T-cell (primary cell): ENCODE data around the gene ONECUT2. TPM values are rescaled to one million over a fixed set of nuclear protein-coding genes. Genes with fewer than 3 reads are reported as not detected.
"Not testable (repeated sequence)": the region's sequence is repeated elsewhere in the genome, so short reads cannot be mapped to it uniquely, and the experiment has no call there.

ENCODE experiments used
- ATAC-seq, 4 experiments: fragments of 200-7000 bp in 3 of 4; fragments of 150-1000 bp in 1 of 4; cut with Tn5 transposase; replicated peaks in 1 of 4; 1 replicate in 3 of 4; 2 replicates in 1 of 4; pipeline ENCODE4 v1.10.0; 2021; ENCODE audit warnings: moderate library complexity in 3 of 4, mild to moderate bottlenecking in 2 of 4, moderate number of reproducible peaks in 1 of 4
- CTCF ChIA-PET, 2 donors: fragments of 300-600 bp; sonication (Branson Sonifier 250); formaldehyde crosslinking; loops; one replicate each; lab custom pipeline; 2022; ENCODE audit warnings: antibody characterized with exemption in 2 of 2; lab: Charles Lee
- POLR2A ChIA-PET, 2 donors: fragments of 300-600 bp; sonication (Branson Sonifier 250); formaldehyde crosslinking; loops; one replicate each; lab custom pipeline; 2022; ENCODE audit warnings: antibody characterized with exemption in 2 of 2; lab: Charles Lee
- DNase-seq, 35 experiments: peaks; one replicate each; pipeline versions ENCODE4 v3.0.0 to v3.0.0-alpha.2; 2013 to 2023
- H3K27ac ChIP-seq: one replicate; pipeline ENCODE4 v1.5.1; 2013; ENCODE audit warnings: low read length
- H3K27me3 ChIP-seq, 2 experiments: replicated peaks in 1 of 2; 1 replicate in 1 of 2; 2 replicates in 1 of 2; pipeline versions ENCODE4 v1.6.1 to v1.7.0; 2013; ENCODE audit warnings: low read length in 1 of 2, mixed read lengths in 1 of 2; ENCODE audit not compliant: control insufficient read depth in 2 of 2, insufficient read depth in 2 of 2; ENCODE audit errors: extremely low read depth in 1 of 2
- H3K36me3 ChIP-seq, 2 donors: 1 replicate in 1 of 2; 2 replicates in 1 of 2; pipeline versions ENCODE4 v1.6.1 to v1.7.0; 2013; ENCODE audit warnings: low read length in 1 of 2; ENCODE audit not compliant: control insufficient read depth in 2 of 2, insufficient read depth in 1 of 2; ENCODE audit errors: extremely low read depth in 1 of 2
- H3K4me1 ChIP-seq, 2 experiments: 1 replicate in 1 of 2; 2 replicates in 1 of 2; pipeline versions ENCODE4 v1.6.1 to v1.7.0; 2013; ENCODE audit warnings: low read length in 2 of 2, mixed read lengths in 1 of 2; ENCODE audit not compliant: insufficient read depth in 2 of 2, control insufficient read depth in 1 of 2; ENCODE audit errors: extremely low read depth in 1 of 2
- H3K4me3 ChIP-seq, 2 donors: 1 replicate in 1 of 2; 2 replicates in 1 of 2; pipeline versions ENCODE4 v1.5.1 to v1.7.0; 2013; ENCODE audit warnings: mild to moderate bottlenecking in 2 of 2, low read length in 1 of 2, moderate library complexity in 1 of 2; ENCODE audit not compliant: control insufficient read depth in 1 of 2; ENCODE audit errors: extremely low read depth in 1 of 2
- H3K9me3 ChIP-seq: 2 replicates; pipeline ENCODE4 v1.7.0; 2013
- H3K27ac Mint-ChIP-seq, 2 donors: one replicate each; pipeline ENCODE4 v1.8.0; 2020 to 2021; ENCODE audit warnings: mild to moderate bottlenecking in 2 of 2, mixed read lengths in 2 of 2
- H3K27me3 Mint-ChIP-seq, 2 donors: one replicate each; pipeline ENCODE4 v1.8.0; 2021 to 2022; ENCODE audit warnings: mixed read lengths in 2 of 2
- H3K36me3 Mint-ChIP-seq: one replicate; pipeline ENCODE4 v1.8.0; 2021; ENCODE audit warnings: mixed read lengths
- H3K4me1 Mint-ChIP-seq, 3 donors: one replicate each; pipeline ENCODE4 v1.8.0; 2020 to 2022; ENCODE audit warnings: mixed read lengths in 3 of 3, mild to moderate bottlenecking in 1 of 3
- H3K4me3 Mint-ChIP-seq, 3 donors: one replicate each; pipeline ENCODE4 v1.8.0; 2020 to 2022; ENCODE audit warnings: mild to moderate bottlenecking in 3 of 3, mixed read lengths in 3 of 3, moderate library complexity in 3 of 3
- H3K9me3 Mint-ChIP-seq, 3 donors: one replicate each; pipeline ENCODE4 v1.8.0; 2020 to 2022; ENCODE audit warnings: mixed read lengths in 3 of 3
- WGBS: methylation state at CpG from one replicate; pipeline ENCODE4 v1.1.5; 2013; ENCODE audit warnings: missing lambda C conversion rate; ENCODE audit not compliant: insufficient coverage; 5-methylcytosine and 5-hydroxymethylcytosine counted together
- total RNA-seq, 35 experiments: library from RNA in 6 of 35; stranded (reverse) in 6 of 35; fragments of 120-200 nt in 1 of 35; gene quantifications; one replicate each; pipeline versions ENCODE4 v1.2.1 to v1.2.4 and lab custom pipeline; 2013 to 2026

The ONECUT2 gene
- under 1 TPM in 3 of 5 donors, not detected in 2; 0.03 to 0.23 (median 0.09) TPM for total RNA-seq
- total RNA-seq (2013) = not detected
- 0 to 0.15 (median 0) reads per million in 29 experiments for total RNA-seq (lab: John Stamatoyannopoulos, UW)

GRCh38 chr18:57434536-57435494, at the start of gene ONECUT2:
Gene ONECUT2, plus strand, starts transcription at chr18:57435374. Its CDS starts 343 bp downstream, at chr18:57435717.
- H3K9me3 ChIP-seq = no peaks in the 10 kb centered on the region
- ChIA-PET POLR2A (interaction anchor here in 1 of 2 donors (0.6 kb wide), 2 partner anchors 237 to 341 kb away, joined by 3 read pairs; no protein-coding TSS in a partner anchor), CTCF (no interaction called here)
- Mint-ChIP-seq H3K9me3 (peaks cover 2 to 11% (median 5%) of the 10 kb centered on the region in 3 donors), H3K36me3 (no peaks in the 10 kb centered on the region), H3K4me1 (peaks cover 47 to 55% (median 50%) of the 10 kb centered on the region in 3 donors), H3K27ac (no peak within 1 kb of the TSS), H3K27me3 (peaks cover 72 to 93% of the 10 kb centered on the region in 2 donors), H3K4me3 (peak within 1 kb of the TSS; percentile 56 to 76 (median 61))
- peaks cover 26 to 79% of the 10 kb centered on the region in 2 experiments for H3K27me3 ChIP-seq
- peaks cover 3 to 60% of the 10 kb centered on the region in 2 experiments for H3K4me1 ChIP-seq
- peak within 1 kb of the TSS; percentile 33 to 75 for H3K4me3 ChIP-seq
- 3% methylated on average over 55 of the region's 69 CpGs for WGBS
- H3K27ac ChIP-seq = no peak within 1 kb of the TSS
- peak in 33 of 35 experiments; percentile 12 to 60 (median 40) for DNase-seq
- H3K36me3 ChIP-seq = no peaks in the 10 kb centered on the region
- ATAC-seq = peak; percentile 69 to 92 (median 80)

- Histone ChIP-seq H3K4me3 (no peak overlapping the region), H3K9me3 (no peaks in the 10 kb centered on the region), H3K27me3 (peaks cover 0 to 8% of the 10 kb centered on the region in 2 experiments), H3K27ac (no peak overlapping the region), H3K36me3 (no peaks in the 10 kb centered on the region), H3K4me1 (no peaks in the 10 kb centered on the region)
- Mint-ChIP-seq H3K4me1 (no peaks in the 10 kb centered on the region), H3K27me3 (peaks cover 19 to 30% of the 10 kb centered on the region in 2 donors), H3K9me3 (peaks cover 0 to 8% (median 4%) of the 10 kb centered on the region in 3 donors), H3K4me3 (no peak overlapping the region), H3K36me3 (no peaks in the 10 kb centered on the region), H3K27ac (no peak overlapping the region)
- CTCF ChIA-PET = no interaction called here
- ATAC-seq (no peak), DNase-seq (no peak)
- WGBS = 40% methylated on average over 1 of the region's 2 CpGs
- POLR2A ChIA-PET = no interaction called here
Observed at GRCh38 chr18:57389271-57389670, 45.9 kb upstream of the ONECUT2 start.

DNA sequence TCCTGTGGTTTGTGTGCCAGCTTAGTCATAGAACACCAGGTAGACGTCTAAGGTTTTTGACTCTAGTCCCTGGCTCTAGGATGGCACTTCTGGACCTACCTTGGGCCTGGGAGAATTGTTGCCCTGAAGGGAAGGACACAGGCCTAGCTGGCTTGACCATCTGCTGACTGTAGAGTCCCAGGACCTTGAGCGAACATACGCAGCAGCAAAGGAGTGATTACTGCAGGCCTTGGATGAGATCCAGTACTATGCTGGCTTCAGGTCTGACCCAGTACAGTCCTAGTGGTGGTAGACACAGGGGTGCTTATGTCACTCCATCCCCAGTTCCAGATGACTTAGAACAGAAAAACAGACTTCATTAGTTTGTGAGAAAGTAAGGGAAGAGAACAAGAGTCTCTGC, 45.1 kb upstream of the ONECUT2 start:
- H3K27me3 ChIP-seq = peaks cover 0 to 8% of the 10 kb centered on the region in 2 experiments
- Mint-ChIP-seq H3K36me3 (no peaks in the 10 kb centered on the region), H3K4me3 (no peak overlapping the region), H3K9me3 (peaks cover 2 to 9% (median 5%) of the 10 kb centered on the region in 3 donors), H3K27me3 (peaks cover 19 to 30% of the 10 kb centered on the region in 2 donors), H3K27ac (no peak overlapping the region), H3K4me1 (no peaks in the 10 kb centered on the region)
- H3K36me3 ChIP-seq = no peaks in the 10 kb centered on the region
- no peak overlapping the region for H3K4me3 ChIP-seq
- no peak overlapping the region for H3K27ac ChIP-seq
- H3K9me3 ChIP-seq = no peaks in the 10 kb centered on the region
- POLR2A ChIA-PET = interaction anchor here in 1 of 2 donors (0.5 kb wide), 1 partner anchor 50 kb away, joined by 3 read pairs; no protein-coding TSS in a partner anchor
- DNase-seq (no peak), ATAC-seq (no peak)
- no peaks in the 10 kb centered on the region for H3K4me1 ChIP-seq
- 50% methylated on average over 1 of the region's 3 CpGs for WGBS
- CTCF ChIA-PET = no interaction called here

- WGBS = no CpG with 5 or more reads among the region's 1 CpG
- H3K9me3 ChIP-seq, H3K36me3 Mint-ChIP-seq, H3K4me3 Mint-ChIP-seq, CTCF ChIA-PET, H3K4me1 Mint-ChIP-seq, H3K27ac ChIP-seq, H3K4me3 ChIP-seq, POLR2A ChIA-PET, H3K4me1 ChIP-seq, ATAC-seq, DNase-seq, H3K27ac Mint-ChIP-seq, H3K36me3 ChIP-seq, H3K27me3 ChIP-seq: not testable (repeated sequence)
- peaks cover 2 to 24% (median 20%) of the 10 kb centered on the region in 3 donors for H3K9me3 Mint-ChIP-seq
- peaks cover 9 to 25% of the 10 kb centered on the region in 2 donors for H3K27me3 Mint-ChIP-seq
Observed at GRCh38 chr18:57394749-57395148, 40.4 kb upstream of the ONECUT2 start.

- CTCF ChIA-PET, H3K4me3 ChIP-seq, DNase-seq, H3K4me3 Mint-ChIP-seq, H3K4me1 ChIP-seq, H3K4me1 Mint-ChIP-seq, H3K36me3 Mint-ChIP-seq, H3K36me3 ChIP-seq, H3K27me3 ChIP-seq, H3K27ac Mint-ChIP-seq, ATAC-seq, H3K9me3 ChIP-seq, H3K27ac ChIP-seq, POLR2A ChIA-PET: not testable (repeated sequence)
- Mint-ChIP-seq H3K27me3 (peaks cover 7 to 21% of the 10 kb centered on the region in 2 donors), H3K9me3 (peaks cover 2 to 21% (median 20%) of the 10 kb centered on the region in 3 donors)
- 100% methylated on average over 2 of the region's 7 CpGs for WGBS
Observed at GRCh38 chr18:57396831-57397230, 38.3 kb upstream of the ONECUT2 start.

DNA sequence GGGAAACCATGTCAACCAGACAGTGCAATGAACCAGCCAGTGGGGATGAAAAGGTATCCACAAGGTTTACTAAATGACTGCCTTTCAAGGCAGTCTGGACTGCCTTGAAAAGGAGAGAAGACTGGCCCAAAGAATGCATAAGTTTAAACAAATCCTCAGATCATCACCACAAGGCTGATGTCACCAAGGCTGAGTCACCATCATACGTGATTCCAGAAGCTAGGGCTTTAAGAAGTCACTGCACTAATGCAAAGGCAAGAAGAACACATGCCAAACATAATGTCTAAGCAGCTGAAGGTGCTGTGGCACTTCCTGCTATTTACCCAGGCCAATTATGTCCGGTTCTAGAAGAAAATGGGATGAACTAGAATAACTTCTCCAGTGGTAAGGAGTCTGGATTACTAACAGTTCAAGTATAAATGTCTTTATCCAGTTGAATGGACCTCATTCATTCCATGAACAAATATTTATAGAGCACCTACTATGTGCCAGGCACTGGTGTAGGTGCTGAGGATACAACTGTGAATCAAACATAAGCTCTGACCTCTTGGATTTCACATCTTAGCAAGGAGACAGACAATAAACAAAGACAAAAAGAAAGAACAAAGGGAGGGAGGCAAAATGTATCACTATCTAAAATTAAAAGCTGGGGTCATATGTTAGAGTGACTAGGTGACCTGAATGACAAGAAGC, 37.6 kb upstream of the ONECUT2 start:
- Histone ChIP-seq H3K36me3 (no peaks in the 10 kb centered on the region), H3K4me3 (no peak overlapping the region), H3K4me1 (no peaks in the 10 kb centered on the region), H3K27ac (no peak overlapping the region), H3K27me3 (peaks cover 2 to 4% of the 10 kb centered on the region in 2 experiments), H3K9me3 (no peaks in the 10 kb centered on the region)
- POLR2A ChIA-PET = no interaction called here
- Mint-ChIP-seq H3K27ac (no peak overlapping the region), H3K9me3 (peaks cover 2 to 21% (median 20%) of the 10 kb centered on the region in 3 donors), H3K36me3 (no peaks in the 10 kb centered on the region), H3K4me3 (no peak overlapping the region), H3K4me1 (no peaks in the 10 kb centered on the region), H3K27me3 (peaks cover 4 to 22% of the 10 kb centered on the region in 2 donors)
- DNase-seq (no peak), ATAC-seq (no peak)
- CTCF ChIA-PET = no interaction called here
- WGBS = 43% methylated on average over 1 of the region's 2 CpGs
